ENCODE results near the gene BEGAIN.

The BEGAIN gene

DNA sequence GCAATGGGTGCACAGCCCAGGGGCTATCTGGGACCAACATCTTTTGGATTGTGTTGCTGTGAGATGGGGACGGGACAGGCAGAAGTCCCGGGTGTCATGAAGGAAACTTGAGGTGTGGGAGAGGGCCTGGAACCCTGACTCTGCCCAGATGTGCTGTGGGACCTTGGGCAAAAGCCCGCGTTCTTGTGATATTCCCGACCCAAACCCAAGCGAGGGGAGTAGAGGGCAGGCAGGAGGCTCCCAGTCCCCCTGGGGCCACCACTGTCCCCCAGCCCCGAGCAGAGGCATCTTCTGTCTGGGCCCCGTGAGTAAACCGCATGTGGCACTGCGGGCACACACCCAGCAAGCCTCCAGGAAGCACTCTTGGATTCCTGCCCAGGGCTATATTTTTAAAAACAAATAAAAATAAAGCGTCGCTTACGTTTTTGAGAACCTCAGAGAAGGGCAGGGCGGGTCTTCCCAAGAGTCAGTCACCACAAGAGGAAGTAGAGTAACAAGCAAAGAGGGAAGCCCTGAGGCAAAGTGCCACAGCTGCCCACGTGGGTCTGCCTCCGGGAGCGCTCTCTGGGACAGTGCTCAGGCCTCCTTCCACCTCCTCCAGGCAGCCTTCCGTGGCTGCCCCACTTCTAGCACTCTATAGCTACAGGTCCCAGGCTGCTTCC, 39.5 kb downstream of the BEGAIN start:
- DNase-seq: peak; percentile 52 to 74

DNA sequence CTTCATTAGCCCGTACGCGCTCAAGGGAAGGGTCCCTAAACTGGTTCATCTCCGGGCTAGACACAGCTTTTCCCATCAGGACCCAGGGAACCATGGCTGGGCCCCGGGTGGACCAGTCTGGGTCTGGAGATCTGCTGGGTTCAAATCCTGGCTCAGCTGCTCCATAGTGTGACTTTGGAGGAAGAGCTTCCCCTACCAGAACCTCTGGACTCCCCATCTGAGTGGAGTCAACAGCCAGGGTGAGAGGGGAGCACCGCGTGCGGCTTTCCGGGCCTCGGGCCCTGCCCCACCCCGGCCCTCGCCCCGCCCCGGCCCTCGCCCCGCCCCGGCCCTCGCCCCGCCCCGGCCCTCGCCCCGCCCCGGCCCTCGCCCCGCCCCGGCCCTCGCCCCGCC, 41.2 kb downstream of the BEGAIN start:
- peak in 1 of 2 donors; percentile 15 for DNase-seq

GRCh38 chr14:100545359-100545758, 41.9 kb downstream of the BEGAIN start:
- no peak for DNase-seq

DNA sequence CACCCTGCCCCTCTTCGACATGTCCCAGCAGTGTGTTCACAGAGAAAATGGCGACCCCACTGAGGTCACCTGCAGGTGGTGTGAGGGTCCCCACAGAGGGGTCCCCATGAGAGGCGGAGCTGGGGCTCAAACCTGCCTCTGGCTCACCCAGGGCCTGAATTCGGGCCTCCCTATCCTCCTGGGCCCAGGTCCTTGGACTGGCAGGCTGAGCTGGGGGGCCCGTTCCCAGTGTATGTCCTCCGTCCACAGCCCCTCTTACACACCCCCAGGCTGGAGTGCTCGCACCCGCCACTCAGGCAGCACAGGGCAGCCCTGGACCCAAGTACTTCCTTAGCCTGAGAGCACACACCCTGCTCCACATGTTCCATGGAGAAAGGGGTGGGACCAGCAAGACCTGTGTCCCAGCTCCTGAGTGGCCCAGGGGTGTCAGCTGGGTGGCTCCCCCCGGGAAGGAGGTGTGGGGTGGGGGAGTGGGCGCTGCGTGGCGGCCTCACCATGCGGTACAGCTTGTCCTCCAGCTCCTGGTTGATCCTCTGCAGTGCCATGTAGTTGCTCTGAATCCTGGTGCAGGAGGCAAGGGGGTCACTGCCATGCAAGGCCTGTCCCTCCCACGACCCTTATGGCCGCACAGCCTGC, 42.6 kb downstream of the BEGAIN start:
- DNase-seq: no peak

DNA sequence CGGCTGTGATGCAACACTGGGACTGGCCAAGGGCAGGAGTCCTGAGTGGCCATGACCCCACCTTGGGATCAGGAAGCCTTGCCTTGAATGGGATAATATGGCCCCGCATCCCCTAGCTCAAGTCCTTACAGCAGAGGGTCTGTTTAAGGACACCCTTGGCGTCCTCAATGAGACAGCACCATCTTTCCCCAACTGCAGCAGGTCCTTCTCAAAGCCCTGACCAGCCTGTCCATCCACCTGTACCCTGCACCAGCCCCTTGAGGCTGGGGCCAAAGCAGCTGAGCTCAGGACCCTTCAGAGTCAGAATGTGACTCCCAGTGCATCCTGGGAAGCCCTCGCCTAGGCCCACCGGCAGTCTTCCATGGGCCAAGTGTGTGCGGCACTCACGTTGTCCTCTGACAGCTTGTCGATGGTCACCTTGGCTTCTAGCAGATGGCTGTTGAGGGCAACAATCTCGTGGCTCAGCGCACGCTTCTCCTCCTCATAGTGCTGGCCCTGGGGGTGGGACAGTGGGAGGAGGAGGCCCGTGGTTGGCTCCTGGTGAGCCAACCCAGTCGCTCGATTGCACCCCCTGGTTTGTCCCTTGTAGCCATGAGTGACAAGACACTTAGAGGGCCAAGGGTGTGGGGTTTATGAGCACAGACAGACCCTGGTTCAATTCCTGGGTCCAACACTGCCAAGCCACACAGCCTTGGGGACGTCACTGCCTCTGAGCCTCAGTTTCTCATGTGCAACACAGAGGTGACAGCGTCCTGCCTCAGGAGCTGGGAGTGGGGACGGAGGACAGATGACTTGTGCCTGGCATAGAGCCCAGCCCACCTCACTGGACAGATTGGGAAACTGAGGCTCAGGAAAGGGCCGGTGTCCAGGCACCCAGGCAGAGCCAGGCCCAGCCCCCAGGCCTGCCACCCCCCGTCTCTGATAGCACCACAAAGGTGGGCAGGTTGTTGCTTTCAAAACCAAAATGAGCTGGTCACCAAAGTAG, 43.5 kb downstream of the BEGAIN start:
- no peak for DNase-seq

GRCh38 chr14:100542619-100543205, 44.5 kb downstream of the BEGAIN start:
- DNase-seq: no peak

- DNase-seq: no peak
Measured at GRCh38 chr14:100541621-100542560, 45.3 kb downstream of the BEGAIN start.

DNA sequence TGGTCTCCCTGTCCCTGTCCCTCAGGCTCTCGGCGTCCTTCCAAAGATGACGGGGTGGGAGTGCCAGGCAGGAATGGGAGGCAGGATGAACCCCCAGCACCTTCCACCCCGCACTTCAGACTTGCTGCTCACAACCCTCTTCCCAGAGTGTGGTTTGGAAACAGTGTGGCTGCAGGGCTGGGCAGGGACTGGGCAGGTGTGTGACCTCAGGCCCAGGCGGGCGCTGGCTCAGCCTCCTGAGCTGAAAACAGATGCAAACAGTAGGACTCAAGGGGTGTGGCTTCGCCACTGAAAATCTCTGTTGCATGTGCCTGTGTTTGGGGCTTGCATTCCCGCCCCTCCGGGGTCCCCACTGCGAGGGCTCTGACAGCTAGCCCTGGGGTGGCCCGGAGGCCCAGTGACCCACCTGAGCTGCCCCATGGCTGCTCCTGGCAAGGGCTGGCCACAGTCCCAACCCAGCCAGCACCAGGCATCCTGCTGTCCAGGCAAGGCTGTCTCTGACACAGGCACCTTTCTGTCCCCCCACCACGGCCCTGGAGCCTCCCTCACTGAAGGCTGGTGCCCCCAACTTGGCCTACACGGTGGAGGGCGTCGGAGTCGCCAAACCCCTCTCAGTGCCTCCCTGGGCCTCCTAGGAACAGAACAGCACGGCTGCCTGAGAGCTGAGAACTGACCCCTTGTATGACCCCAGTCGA, 46.1 kb downstream of the BEGAIN start:
- DNase-seq: no peak

DNA sequence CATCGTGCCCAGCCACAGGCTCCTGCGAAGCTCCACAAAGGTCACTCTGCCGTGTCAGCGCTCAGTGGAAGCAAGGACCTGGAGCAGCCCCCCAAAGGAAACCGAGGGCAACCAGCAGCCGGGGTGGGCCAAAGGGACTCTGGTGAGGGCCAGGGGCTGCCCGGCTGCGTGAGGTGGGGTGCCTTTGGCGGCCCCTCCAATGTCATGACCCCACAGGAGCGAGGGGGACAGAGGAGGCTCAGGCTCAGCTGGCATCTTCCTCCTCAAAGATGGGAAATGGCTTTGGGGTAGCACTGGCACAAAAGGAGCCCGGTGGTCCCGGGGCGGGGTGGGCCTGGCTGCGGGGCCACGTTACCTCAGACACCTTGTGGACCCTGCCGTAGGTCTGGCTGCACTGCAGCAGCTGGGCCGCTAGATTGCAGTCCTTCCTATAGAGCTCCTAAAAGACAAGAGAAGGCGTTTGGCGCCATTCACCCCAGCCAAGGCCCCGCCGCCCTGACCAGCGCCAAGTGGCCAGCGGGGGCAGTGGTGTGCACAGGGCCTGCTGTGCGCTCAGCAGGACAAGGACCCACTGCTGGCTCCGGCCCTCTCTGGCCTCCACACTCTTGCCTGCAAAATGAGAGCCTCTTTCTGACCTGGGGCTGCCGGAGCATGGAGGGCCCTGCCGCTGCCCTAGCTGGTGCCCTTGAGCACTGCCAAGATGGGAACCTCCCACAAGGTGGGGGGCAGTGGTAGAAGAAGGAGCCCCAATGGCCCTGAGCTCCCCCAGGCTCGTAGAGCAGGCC, 46.9 kb downstream of the BEGAIN start:
- DNase-seq: no peak

DNA sequence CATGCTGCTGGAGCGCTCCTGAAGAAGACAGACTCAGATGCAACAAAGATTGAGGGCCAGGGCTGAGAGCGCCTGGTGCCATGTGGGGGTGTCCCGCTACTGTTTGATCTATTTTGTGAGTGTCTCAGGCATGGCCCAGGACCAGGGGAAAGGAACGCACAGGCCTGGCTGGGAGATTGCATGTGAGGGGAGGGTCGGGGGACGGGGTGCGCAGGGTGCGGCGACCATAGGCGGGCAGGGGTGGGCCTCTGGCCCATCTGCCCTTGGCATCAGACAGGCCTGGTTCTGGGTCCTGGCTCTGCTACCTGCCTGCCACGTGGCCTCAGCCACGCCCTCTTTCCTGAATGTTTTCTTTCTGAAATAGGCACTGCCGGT, 47.5 kb downstream of the BEGAIN start:
- no peak for DNase-seq

- no peak for DNase-seq
Measured at GRCh38 chr14:100539003-100539660, 48.1 kb downstream of the BEGAIN start.

GRCh38 chr14:100538351-100539002, 48.7 kb downstream of the BEGAIN start:
- DNase-seq: no peak

DNA sequence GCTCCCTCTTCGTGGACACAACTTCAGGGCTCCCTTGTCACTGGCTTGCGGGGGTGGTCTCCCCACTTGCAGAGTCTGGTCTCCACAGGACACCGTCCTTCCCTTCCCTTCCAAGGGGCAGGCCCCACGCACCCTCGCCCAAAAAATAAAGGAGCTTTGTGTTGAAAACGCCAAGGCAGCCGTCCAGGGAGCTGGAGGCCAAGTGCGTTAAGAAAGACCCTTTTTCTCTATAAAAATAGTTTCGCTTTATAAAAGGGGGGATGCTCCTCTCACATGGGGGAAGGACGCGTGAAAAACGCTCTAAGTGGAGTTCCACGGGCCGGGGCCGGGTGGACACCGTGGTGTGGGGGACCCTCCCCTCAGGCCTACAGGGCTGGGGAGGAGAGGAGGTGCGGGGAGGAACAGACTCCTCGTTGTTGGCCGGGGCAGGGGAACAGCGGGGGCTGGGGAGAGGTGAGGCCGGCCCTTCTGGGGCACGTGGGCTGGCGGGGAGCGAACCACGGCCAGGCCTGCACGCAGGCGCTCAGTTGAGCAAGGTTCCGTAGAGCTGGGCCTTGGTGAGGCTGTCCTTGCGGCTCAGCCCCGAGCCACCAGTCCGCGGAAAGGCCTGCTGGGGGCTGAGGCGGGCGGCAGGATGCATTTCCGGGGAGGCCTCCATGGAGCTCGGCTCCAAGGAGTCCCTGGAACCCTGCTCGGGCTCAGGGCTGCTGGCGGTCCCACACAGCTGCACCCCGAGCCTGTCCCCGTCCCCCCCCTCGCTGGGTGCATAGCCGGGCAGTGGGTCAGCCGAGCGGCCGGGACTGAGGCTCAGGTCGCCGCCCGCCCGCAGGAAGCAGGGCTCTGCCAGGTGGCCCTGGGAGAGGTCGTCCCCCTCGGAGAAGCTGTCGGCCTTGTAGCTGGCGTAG, 49.5 kb downstream of the BEGAIN start:
- no peak for DNase-seq

- DNase-seq: no peak
Measured at GRCh38 chr14:100536721-100537445, 50.3 kb downstream of the BEGAIN start.

DNA sequence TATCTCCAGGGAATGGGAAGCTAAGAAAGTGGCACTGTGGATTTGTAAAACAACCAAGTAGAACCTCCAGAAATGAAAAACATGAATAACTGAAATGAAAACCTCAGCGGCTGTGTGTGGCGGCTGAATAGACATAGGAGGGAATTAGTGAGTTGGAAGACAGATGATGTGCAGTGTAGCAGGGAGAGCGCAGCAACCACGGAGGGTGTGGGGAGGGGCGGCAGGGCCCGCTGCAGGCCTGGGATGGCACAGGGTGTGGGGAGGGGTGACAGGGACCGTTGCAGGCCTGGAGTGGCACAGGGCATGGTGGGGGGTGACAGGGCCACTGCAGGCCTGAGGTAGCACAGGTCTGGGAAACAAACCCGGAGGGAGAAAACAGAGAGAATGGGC, 51.1 kb downstream of the BEGAIN start:
- DNase-seq: no peak

DNA sequence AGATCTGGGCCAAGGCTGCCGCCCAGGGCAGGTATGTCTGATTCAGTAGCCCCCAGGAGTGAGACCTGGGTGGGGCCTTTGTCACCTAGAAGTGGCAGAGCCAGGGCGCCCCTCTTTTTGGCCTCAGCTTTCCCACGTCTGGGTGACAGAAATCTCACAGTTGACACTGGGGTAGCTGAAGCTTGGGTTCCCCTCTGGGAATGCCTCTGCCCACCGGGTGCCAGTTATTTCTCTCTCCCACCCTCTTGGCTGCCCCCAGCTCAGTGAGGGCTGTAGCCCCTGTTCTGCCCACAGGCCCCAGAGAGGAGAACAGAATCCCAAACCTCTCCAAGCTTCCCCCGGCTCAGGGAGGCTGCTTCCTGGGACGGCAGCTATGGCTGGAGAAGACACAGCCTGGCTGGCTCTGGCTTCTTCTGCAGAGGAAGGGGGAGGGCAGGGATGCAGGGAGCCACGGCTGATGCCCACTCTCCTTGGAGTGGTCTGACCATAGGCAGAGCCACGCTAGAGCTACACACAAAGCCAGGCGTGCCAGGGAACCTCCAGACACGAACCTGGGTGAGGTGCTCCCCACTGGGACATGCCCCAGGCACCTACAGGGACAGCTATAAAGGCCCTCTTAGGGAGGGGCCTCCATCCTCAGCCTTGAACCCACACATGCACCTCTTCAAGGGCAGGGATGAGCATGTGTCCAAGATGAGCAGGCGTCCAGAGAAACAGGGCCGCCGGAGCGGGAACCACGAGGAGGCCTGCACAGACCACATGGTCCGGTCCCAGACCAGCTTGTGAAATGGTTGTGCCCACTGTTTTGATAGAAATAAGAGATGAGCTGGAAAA, 51.7 kb downstream of the BEGAIN start:
- DNase-seq: peak in 1 of 2 donors; percentile 1
